SIG-M5 treated with dmso at 0.1 percent for 504 hours (cell line): ENCODE measurements around the gene USP21.

Source experiments
- DNase-seq: peaks from one replicate; lab custom pipeline; 2025; ENCODE audit not compliant: unreplicated experiment; lab: John Stamatoyannopoulos, UW

Gene USP21

DNA sequence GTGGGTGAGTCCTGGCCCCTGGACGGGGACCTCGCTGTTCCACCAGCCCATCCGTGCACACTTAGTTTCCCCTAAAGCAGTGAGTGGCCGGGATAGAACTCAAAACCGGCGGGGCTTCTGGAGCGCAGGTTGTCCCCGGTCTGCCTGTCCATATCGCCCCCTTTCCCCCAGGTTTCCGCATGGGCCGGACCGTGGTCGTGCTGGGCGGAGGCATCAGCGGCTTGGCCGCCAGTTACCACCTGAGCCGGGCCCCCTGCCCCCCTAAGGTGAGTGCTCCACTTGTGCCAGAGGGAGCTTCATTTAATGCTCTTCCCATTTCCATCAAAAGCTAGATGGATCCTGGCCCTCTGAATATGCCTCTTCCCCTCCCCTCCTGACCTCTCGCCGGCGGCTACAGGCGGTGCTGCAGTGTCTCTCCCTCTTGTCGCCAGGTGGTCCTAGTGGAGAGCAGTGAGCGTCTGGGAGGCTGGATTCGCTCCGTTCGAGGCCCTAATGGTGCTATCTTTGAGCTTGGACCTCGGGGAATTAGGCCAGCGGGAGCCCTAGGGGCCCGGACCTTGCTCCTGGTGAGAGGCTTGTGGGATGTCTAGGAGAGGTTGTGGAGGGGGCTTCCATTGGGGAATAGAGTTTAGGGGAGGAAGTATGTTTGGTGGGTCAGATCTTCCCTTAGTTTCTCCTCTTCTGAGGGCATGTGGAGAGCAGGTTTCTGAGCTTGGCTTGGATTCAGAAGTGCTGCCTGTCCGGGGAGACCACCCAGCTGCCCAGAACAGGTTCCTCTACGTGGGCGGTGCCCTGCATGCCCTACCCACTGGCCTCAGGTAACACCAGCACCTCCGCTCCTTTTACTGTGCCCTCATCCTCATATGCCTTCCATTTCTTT, 7.6 kb downstream of the USP21 start:
- no peak for DNase-seq

DNA sequence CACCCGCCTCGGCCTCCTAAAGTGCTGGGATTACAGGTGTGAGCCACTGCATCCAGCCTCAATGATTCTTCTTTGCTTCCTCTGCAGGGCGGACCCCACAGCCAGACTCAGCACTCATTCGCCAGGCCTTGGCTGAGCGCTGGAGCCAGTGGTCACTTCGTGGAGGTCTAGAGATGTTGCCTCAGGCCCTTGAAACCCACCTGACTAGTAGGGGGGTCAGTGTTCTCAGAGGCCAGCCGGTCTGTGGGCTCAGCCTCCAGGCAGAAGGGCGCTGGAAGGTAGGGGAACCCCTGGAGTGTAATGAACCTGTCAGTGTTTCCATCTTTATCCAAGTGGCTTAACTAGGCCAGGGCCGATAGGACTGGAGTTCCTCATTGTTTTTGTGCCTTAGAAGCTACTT, 9.6 kb downstream of the USP21 start:
- no peak for DNase-seq

DNA sequence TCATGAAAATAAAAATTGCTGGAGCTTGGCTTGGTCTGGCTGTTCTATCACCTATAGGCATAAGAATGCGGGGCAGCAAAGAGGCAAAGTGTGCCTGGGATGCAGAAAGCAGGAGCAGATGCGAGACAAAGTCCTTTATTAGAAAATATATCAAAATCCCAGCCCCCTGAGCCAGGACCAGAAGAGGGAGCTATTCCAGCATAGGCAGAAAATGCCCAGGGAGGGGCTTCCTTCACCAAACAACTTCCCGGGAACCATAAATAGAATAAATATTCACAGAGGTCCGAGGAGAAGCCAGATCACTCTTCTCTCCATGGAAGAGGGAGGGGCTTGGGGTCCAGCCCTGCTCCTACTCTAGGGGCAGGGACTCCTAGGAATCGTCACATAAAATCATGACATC, 11.9 kb downstream of the USP21 start:
- DNase-seq = no peak

DNA sequence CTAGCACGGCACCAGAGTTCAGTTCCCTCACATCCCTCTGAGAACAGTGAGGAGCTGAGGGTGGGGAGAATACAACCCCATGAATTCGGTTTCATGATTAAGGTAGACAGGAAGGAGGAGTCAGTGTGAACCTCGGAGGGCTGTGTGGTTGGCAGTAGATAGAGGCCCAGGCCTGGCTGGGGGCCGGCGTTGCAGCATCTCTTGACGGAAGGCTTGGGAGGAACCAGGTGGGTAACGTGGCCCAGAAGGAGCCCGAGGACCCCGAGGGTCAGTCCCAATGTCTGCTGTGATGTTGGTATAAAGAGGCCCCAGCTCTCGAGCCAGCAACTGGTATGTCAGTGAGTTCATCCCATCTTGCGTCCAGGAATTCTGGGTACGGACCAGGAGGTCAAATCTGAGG, 12.4 kb downstream of the USP21 start:
- DNase-seq = no peak

DNA sequence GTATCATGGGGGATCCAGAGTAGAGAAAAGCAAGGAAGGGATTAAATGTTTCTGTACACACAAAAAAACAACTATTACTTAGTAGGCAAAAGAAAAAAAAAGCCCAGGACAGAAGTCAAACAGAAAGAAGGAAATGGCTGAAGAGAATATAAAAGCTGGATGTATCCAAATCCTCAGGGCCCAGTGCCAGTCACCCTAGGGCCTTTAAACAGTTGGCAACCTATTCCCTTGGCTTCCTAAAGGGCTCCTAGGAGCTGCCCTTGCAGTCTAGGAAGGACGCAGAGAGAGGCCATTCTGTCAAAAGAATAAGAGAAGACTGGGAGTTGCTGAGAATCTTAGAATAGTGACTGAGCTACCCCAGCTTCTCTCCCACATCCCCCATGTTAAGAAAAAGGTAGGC, 13.0 kb downstream of the USP21 start:
- DNase-seq = no peak

DNA sequence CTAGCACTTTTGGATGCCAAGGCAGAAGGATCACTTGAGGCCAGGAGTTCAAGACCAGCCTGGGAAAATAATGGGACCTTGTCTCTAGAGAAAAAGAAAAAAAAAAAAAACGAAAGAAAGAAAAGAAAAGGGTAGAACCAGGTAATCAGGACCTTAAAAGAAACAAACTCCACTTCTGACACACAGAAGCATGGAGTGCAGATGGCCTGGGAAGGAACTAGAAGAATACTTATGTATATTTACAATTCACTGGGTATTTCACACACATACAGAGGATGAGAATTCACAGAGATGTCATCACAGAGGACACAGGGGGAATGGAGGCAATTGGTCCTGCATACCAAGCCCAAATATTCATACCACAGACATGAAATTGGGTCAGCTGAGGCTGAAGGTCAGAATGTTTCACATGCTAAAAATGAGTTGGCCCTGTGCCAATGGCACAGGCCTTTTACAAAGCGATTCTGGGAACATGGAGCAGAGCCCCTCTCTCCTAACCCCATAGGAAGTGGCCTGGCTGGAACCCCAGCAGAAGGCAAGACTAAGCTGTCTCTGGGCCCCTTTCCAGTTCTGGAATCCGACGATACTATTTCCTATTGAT, 13.6 kb downstream of the USP21 start:
- DNase-seq = no peak

DNA sequence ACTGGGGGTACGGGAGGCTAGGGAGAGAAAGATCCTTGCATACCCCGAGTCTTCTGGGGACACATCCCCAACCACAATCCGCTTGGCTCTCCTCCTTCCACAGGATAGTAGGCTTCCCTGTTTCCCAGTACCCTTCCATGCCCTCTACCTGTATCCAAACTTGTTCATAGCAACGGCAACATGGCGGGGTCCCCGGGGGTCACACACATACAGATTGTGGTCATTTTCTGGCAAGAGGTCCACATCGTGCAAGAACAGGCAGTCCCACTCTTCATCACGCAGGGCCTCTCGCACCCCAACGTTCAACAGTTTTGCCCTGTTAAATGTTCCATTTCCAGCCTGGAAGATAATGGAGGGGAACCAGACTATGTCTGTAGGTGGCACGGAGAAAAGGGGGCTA, 14.4 kb downstream of the USP21 start:
- DNase-seq = no peak

DNA sequence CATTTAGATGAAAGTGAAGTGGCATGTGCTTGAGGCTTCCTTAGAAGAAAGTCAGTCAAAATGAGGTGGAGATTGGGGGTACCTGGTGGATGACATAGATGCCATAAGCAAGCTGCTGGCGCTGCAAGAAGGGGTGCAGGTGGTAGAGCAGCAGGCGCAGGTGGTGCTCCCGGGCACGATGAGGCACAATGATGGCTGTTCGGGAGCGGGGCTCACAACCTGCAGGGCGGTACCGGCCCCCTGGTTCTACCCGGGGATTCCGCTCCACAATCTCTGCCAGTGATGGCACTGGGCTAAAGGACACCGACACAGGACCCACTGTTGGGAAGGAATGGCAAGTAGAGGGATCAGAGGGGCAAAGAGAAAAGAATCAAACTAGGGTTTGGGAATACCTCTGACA, 15.6 kb downstream of the USP21 start:
- DNase-seq = no peak

DNA sequence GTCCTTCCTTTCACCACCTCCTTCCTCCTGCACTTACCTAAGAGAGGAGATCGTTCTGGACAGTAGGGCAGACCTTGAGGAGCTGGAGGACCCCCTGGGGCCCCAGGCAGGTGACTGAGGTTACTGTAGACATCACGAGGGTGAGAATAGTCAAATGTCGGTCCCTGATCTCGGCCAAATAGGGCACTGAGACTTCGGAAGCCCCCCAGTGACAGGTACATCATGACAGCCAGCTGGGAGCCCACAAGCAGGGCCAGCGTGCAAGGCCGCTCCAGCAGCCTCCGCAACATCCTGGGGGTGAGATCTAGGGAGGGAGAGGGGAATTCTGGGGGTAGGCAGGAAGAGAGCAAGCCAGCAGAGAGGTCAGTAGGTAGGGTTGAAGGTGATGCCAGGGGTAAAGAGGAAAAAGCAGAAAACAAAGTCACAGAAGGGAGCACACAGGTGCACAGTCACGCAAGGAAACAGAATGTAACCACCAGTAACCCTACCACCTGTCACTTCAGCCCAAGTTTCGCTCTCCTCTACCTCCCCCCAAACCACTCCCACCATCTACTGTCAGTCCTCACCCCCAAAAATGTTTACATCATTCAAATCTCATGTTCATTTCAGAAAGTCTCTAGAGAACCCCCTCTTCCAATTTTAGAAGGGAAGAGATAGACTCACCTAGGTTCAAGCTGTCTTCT, 16.6 kb downstream of the USP21 start:
- DNase-seq = no peak

DNA sequence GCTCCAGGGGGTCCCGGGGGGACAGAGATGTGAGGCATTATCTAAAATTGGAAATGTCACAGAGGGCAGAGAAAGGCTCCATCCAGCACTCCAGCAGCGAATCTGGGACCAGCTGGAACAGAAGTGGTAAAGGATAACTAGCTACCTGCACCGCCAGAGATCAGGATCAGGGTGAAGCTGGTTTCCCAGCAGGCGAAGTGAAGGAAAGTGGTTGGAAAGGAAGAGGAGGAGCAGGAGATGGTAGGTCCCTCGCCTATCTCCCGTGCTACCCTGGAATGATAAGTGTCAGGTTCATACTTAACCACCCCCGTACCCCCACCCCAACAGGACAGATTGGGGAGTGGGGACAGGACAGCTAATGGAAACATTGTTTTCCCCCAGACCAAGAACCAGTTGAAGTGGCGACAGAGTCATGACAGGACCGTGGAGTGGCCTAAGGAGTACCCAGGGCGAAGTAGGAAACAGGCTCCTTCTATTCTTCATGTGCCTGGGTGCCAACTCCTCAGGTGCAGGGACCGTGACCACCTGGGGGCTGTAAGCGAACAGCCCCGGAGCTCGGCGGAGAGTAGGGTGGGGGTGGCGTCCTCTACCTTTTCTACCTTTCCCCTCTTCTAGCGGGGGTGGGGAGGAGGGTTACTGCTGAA, 17.3 kb downstream of the USP21 start:
- DNase-seq = no peak

DNA sequence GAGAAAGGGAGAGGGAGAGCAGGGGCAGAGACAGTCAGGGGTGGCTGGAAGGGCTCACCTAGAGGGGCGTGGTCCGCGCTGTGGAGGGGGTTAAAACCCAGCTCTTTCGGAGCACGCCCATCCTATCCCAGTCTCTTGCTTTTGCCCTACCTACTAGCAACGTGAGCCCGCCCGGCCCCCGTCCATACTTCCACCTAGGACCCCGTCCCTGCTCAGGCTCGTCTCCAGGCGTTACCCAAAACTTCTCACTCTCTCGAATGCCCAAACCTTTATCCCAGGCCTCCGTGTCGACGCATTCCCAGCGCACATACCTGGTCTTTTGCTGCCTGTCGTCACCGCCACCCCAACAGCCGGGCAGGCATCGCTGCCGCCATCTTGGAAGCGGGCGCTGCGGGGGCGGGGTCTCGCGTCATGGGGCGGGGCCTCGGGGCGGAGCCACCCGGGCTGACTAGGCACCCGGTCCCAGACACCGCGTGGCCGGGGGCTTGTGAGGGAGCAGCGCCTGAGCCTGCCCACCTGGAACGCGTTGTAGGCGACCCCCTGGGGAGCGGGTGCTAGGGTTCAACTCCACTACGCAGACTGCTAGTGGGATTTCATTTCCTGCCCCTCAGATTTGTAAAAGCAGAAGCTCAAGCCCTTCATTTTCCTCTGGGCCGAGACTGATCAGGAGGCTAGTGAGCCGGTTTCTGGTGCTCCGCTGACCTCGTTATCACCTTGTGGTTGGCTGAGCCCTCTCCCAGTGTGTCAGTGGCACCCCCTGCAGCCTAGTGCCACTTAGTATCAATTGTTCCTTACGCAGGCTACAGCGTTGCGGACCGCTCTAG, 18.0 kb downstream of the USP21 start, which contains the start of gene B4GALT3:
Gene B4GALT3, minus strand, starts transcription at position 396 of the 824 bp plus-strand sequence. CDS start 1,447 bp downstream, outside the sequence.
- peak; percentile 77 for DNase-seq

DNA sequence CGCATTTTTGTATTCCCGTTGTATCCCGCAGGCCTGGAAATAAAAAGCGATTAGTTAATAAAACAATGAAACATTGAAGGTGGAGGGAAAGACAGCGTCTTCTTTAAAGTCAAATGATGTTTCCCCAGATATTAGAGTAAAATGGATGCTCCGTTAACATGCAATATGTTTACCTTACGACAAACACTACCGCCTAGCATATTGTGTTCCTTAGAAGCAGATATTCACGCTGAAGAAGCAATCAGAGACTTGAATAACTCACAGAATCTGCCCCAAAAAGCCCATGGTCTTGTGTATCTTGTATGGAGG, 18.6 kb downstream of the USP21 start:
- no peak for DNase-seq

DNA sequence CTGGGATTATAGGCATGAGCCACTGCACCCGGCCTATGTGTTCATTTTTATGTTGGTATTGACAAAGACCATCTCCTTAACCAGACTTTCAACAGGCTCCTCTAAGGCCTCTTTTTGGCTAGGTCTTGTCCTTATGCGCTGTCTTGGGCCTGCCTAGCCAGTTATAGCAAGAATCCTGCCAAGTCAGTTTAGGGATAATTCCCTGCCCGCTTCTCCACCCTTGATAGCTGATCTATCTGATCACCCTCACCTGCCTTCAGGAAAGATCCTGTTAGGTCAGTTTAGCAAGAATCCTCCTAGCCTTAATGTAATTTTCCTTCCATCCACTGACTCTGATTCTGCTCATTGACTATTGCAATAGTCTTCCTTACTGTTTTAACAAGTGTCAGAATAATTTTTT, 20.4 kb downstream of the USP21 start:
- DNase-seq = no peak

DNA sequence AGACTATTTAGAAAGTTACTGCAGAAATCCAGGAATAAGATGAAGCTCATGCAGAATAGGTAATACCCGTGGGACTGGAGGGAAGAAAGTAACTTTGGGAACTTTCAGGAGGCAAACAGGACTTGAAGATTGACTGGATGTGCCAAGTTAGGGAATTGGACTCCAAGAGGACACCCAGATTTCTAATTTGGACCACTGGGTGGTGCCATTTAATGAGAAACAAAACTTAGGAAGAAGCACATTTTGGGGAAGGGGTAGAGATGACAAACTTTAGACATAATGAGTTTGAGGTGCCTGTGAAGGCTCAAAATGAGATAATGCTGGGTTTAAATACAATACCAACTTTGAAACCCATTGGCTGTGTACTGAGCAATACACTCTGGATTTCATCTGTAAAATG, 21.3 kb downstream of the USP21 start:
- DNase-seq = peak; percentile 44

DNA sequence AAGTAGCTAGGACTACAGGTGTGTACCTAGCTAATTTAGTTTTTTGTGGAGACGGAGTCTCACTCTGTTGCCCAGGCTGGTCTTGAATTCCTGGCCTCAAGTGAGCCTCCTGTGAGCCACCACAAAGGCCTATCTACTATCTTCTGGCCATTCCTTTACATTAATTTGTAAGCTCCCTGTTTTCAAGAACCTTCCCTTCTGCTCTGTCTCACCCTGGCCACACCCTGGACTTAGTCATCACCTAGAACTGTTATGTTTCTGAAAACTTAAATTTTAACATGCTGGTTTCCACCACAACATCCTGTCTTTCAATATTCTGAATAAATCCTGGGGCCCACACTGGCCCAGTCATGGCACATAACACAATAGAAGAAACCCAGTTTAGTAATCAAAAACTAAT, 22.9 kb downstream of the USP21 start:
- peak; percentile 87 for DNase-seq

DNA sequence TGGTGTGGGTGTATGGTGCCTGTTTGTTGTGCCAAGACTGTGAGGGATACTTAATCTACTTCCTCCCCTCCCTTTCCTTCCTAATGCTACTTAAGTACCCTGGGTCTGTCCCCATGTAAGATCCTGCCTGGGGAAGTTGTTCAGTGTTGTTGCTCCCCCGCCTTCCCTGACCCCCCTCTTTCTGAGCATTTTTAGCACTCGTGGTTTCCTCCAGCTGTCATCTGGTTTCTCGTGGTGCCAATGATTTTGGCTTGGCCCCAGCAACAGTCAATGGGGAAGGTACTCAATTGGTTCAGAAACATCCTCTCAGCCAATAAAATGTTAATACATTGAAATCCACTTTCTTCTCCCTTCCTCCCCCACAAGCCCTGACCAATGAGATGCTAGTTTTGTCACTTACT, 26.0 kb downstream of the USP21 start:
- peak; percentile 99 for DNase-seq

DNA sequence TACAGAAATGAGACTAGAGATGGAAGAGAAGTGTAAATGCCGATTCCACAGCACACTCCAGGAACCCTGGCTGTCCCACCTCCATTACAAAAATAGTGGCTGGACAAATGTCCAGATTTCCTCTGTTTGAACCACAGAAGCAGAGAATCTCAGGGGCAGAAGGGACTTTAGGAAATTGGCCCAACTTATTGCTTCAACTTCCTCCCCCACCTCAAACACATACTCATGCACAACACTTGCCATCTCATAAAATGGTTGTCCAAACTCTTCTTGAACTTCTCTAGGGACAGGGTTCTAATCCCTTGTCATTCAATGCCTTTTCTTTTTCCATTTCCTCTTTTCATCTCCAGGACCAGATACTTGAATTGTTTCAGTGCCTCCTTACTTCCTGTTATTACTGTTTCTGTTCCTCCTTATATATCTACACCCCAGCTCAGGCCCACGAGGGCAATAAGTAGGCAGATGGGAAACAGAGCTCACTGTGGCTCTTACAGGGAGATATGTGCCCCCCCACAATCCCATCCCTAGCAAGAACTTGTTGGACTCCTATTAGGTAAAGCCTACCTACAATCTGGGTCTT, 26.5 kb downstream of the USP21 start:
- peak; percentile 100 for DNase-seq

DNA sequence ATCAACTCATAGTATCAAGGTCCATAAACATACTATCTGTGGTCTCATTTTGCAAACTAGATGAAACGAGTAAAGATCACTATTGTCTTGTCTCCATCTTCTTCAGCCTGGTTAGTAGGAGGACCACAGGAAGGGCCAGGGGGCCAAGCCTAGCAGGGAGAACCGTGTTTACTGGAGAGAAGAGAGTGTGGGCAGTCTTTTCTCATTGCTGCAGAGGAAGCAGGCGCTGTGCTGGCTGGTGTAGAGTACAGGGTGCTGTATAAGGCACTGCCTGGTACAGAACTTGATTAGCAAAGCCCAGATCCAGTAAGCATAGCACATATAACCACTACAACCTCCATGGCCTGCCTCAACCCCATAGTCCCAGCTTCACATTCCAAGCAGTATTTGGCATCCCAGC, 28.0 kb downstream of the USP21 start:
- DNase-seq = no peak

DNA sequence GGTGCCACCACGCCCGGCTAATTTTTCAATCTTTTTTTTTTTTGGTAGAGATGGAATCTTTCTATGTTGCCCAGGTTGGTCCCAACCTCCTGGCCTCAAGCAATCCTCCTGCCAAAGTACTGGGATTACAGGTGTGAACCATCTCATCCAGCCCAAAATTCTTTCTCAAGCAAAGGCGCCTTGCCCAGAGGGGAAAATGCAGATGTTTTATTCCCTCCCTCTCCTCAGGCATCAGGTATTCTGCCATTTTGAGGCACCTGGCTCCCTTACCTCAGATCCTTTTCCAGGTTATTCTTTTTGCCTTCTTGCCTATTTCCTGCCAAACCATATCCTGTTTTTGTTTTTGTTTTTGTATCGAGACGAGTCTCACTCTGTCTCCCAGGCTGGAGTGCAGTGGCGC, 29.1 kb downstream of the USP21 start:
- no peak for DNase-seq

DNA sequence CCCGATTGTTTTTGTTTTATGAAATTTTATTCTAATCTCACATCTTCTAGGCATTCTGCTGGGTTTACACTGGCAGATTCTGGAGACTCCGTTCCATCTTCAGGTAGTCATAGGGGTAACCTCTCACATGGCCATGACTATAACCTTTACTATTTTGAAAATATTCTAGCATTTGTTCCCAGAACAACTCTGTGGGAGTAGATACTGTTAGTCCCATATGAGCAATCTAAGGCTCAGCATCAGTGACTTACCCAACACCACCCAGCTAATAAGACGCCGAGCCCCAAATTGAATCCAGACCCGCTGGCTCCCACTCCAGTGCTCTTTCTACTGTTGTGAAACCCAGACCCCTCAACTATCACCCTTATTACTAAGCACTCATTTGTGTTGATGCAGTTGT, 29.7 kb downstream of the USP21 start:
- DNase-seq = no peak
